BJ (cell line): ENCODE data around the gene LRFN2. TPM values are rescaled to one million over a fixed set of nuclear protein-coding genes. Genes with fewer than 3 reads are reported as not detected.

Experiments used
- CTCF ChIA-PET: fragments of 350-600 bp; formaldehyde crosslinking; extraction: SDS; loops from one replicate; lab custom pipeline; 2021; ENCODE audit warnings: antibody characterized with exemption, inconsistent platforms; lab: Yijun Ruan, JAX
- POLR2A ChIA-PET: fragments of 300-600 bp; sonication (Branson Sonifier 250); formaldehyde crosslinking; extraction: SDS; loops from one replicate; lab custom pipeline; 2021; ENCODE audit warnings: antibody characterized with exemption; lab: Charles Lee
- DNase-seq: peaks from one replicate; pipeline ENCODE4 v3.0.0-alpha.2; 2011; ENCODE audit warnings: low read depth
- H3K27me3 ChIP-seq: 2 replicates; pipeline ENCODE4 v1.6.0; 2011; ENCODE audit warnings: low read length; ENCODE audit not compliant: control insufficient read depth, insufficient read depth
- H3K36me3 ChIP-seq: 2 replicates; pipeline ENCODE4 v1.5.1; 2011; ENCODE audit warnings: low read length; ENCODE audit not compliant: control insufficient read depth, insufficient read depth
- H3K4me3 ChIP-seq: 2 replicates; pipeline ENCODE4 v1.5.1; 2011; ENCODE audit warnings: low read depth, mild to moderate bottlenecking, control low read depth, low read length
- CTCF ChIP-seq: IDR thresholded peaks from 2 replicates; pipeline ENCODE4 v1.5.1; 2011; ENCODE audit warnings: low read depth, mild to moderate bottlenecking, control low read depth, inconsistent platforms, low read length, moderate library complexity; ENCODE audit not compliant: insufficient read depth
- polyA plus RNA-seq: library from polyadenylated mRNA; depleted of rRNA; stranded (reverse); fragments of >200 nt; gene quantifications from 2 replicates; pipeline ENCODE4 v1.2.3, GENCODE V29; 2011

LRFN2 gene
- polyA plus RNA-seq, 1 experiment, result not detected

- POLR2A ChIA-PET, result no interaction called here
- no peak for DNase-seq
- no peaks in the 10 kb centered on the region for H3K27me3 ChIP-seq
- CTCF ChIA-PET, result no interaction called here
- no peaks in the 10 kb centered on the region for H3K36me3 ChIP-seq
- no peak overlapping the region for H3K4me3 ChIP-seq
- TF ChIP-seq CTCF, result no peak
Measured at GRCh38 chr6:40409716-40410397, 177.3 kb downstream of the LRFN2 start.

GRCh38 chr6:40408786-40409542 lies 178.2 kb downstream of the LRFN2 start:
- POLR2A ChIA-PET, result no interaction called here
- no peak for DNase-seq
- Histone ChIP-seq H3K4me3 (no peak overlapping the region), H3K27me3 (no peaks in the 10 kb centered on the region), H3K36me3 (no peaks in the 10 kb centered on the region)
- TF ChIP-seq CTCF, result no peak
- CTCF ChIA-PET, result no interaction called here

GRCh38 chr6:40407239-40407638 lies 179.9 kb downstream of the LRFN2 start:
- ChIA-PET POLR2A (interaction anchor here (0.6 kb wide), 1 partner anchor 1636 kb away, joined by 3 read pairs; no protein-coding TSS in a partner anchor), CTCF (no interaction called here)
- DNase-seq, result no peak
- no peak for TF ChIP-seq CTCF
- no peaks in the 10 kb centered on the region for H3K36me3 ChIP-seq
- no peak overlapping the region for H3K4me3 ChIP-seq
- H3K27me3 ChIP-seq, result no peaks in the 10 kb centered on the region

- Histone ChIP-seq H3K36me3 (no peaks in the 10 kb centered on the region), H3K4me3 (no peak overlapping the region), H3K27me3 (no peaks in the 10 kb centered on the region)
- CTCF ChIA-PET, result no interaction called here
- POLR2A ChIA-PET, result no interaction called here
- no peak for TF ChIP-seq CTCF
- no peak for DNase-seq
Measured at GRCh38 chr6:40406175-40406574, 181.0 kb downstream of the LRFN2 start.

- ChIA-PET POLR2A (no interaction called here), CTCF (no interaction called here)
- no peaks in the 10 kb centered on the region for H3K36me3 ChIP-seq
- no peaks in the 10 kb centered on the region for H3K27me3 ChIP-seq
- no peak for TF ChIP-seq CTCF
- no peak overlapping the region for H3K4me3 ChIP-seq
- DNase-seq, result no peak
Measured at GRCh38 chr6:40400738-40401137, 186.4 kb downstream of the LRFN2 start.
